Stimulated activated CD8-positive, alpha-beta memory T cell treated with anti-CD3 and anti-CD28 coated beads, Interleukin-4, amount 100 ng/mL, for 24 hours (primary cell): Measurements from ENCODE around the gene RGS5.
"Not testable (repeated sequence)": the region's sequence is repeated elsewhere in the genome, so short reads cannot be mapped to it uniquely, and the experiment has no call there.

Experiments used
- DNase-seq: peaks from one replicate; pipeline ENCODE4 v3.0.0-alpha.2; 2020; ENCODE audit warnings: low read depth

RGS5 gene, protein sequence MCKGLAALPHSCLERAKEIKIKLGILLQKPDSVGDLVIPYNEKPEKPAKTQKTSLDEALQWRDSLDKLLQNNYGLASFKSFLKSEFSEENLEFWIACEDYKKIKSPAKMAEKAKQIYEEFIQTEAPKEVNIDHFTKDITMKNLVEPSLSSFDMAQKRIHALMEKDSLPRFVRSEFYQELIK

DNA sequence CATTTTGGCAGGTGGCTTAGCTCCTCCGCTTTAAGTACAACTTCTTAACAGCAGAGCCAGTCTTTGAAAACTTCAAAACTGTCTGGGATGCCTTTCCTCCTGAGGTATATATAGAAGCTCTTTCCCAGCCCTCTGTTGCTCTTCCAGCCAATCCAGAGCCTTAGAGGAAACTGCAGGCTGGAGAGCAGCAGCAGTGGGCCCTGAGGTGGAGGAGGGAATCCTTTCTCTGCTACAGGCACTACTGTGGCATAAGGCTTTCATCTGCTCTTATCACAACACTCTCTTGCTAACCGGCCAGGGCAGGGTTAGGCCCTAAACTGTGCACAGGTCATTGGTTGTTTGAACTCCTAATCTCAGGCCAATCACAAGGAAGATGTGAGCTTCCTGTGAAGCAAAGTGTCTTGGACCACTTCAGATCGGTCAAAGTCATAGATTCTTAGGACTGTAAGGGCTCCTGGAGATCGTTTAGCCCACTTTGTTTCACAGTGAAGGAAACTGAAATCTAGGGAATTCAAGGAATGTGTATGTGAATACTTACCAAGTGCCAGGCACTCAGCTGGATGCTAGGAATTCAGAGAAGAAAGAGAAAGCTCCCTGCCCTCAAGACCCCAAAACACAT, at the start of gene RGS5:
Gene RGS5 (minus strand): TSS at position 84 of the 619 bp plus-strand sequence. CDS start 81 bp downstream, at position 3.
- no peak for DNase-seq

DNA sequence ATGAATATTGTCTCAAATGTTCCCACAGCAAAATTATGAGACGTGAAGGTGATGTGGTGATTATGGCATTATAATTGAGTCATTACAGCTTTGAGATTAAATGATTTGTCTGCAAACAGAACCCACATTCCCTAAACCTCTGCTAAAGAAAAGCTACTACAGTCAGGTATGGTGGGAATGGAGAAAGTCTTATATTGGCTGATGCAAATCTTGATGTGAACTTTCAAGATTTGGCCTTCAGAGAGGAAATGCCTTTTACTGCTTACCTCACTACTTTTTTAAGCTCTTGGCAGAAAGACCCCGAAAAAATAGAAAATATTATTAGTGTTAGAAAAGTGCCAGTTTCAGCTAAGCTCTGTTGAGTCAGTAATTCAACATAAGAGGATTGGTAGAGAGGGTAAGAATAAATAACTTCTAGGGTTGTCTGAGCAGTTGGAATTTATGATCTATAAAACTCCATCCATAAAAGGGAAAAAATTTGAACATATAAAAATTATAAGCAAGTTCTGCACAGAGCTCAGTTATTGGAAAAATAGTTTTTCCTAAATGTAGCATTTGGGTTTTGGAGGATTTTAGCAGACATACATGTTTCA, 47.8 kb upstream of the RGS5 start:
- DNase-seq = no peak

DNA sequence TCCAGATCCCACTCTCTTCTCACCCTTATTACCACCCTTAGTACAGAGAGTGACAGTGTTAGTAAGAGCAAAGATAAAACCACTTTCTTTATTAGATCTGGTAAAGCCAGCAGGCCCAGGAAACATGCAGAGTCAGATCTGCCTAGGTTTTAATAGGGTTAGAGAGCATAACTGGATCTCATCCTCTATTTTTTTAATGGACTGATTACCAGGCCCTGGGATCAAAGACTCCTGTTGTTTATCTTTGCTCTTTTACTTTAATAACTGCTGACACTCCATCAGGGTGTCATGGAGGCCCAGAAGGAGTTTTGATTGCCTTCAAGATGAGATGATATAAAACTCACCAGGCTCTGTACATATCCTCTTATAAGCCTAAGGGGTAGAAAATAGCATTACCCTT, 45.3 kb upstream of the RGS5 start:
- DNase-seq = no peak

- DNase-seq = not testable (repeated sequence)
Measured at GRCh38 chr1:163244648-163245047, 41.9 kb upstream of the RGS5 start.

GRCh38 chr1:163241746-163242145, 39.0 kb upstream of the RGS5 start:
- no peak for DNase-seq

DNA sequence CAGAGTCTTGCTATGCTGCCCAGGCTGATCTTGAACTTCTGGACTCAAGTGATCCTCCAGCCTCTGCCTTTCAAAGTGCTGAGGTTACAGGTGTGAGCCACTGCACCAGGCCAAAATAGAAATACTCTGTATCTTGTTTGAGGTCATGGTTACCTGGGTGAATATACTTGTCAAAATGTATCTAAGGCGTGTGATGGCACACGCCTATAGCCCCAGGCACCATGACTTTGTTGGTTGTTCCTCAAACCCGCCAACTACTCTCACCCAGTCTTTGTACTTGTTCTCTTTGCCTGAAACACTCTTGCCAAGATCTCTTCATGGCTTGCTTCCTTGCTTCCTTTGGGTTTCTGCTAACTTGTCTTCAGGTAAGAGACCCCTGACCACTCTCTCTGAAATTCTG, 38.0 kb upstream of the RGS5 start:
- no peak for DNase-seq

DNA sequence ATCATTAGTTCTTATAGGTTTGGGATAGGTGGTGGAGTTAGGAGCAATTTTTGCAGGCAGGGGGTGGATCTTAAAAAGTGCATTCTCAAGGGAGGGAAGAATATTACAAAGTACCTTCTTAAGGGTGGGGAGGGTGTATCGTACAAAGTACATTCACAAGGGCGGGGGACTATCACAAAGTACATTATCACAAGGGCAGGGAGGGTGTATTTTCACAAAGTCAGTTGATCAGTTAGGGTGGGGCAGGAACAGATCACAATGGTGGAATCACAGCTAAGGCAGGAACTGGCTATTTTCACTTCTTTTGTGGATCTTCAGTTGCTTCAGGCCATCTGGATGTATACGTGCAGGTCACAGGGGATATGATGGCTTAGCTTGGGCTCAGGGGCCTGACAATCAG, 30.9 kb upstream of the RGS5 start:
- not testable (repeated sequence) for DNase-seq

GRCh38 chr1:163231385-163231784, 28.7 kb upstream of the RGS5 start:
- no peak for DNase-seq

DNA sequence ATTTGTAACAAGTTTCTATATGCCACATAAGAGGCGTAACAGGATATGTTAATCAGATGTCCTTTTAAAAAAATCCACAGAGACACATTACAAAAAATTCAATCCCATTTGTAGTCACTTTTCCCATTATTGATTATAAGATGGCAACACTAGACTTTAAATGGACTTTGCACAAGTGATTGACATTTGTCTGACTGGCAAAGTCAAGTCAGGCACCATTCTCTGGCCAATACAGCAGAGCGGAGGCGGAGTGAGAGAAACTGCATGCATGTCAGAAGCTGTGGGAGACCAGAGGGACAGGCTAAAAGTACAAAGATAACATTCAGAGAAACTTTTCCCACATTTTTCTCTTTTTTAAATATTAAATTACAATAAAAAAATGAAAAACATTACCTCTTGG, 28.1 kb upstream of the RGS5 start:
- no peak for DNase-seq

DNA sequence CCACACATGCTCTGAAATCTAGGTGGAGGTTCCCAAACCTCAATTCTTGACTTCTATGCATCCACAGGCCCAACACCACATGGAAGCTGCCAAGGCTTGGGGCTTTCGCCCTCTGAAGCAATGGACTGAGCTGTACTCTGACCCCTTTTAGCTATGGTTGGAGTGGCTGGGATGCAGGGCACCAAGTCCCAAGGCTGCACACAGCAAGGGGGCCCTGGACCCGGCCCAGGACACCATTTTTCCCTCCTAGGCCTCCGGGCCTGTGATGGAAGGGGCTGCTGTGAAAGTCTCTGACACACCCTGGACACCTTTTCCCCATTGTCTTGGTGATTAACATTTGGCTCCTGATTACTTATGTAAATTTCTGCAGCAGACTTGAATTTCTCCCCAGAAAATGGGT, 25.6 kb upstream of the RGS5 start:
- not testable (repeated sequence) for DNase-seq

- DNase-seq = no peak
Measured at GRCh38 chr1:163227126-163227525, 24.4 kb upstream of the RGS5 start.

DNA sequence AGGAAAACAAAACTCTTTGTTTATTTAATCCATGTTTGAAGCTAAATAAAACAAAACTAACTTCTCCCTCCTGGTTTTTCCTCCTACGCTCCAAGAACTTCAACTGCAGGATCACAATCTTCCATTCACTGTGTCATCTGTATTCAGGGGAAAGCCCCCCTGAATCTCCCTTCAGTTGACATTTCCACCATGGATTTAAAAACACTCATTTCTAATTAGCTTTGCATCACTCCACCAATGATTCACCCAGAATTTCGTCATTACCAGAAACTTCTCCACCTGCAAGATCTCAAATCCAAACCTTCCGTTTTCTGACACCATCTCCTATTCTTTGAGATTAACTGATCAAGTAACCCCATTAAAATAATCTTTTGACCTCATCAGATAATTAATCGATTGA, 10.9 kb upstream of the RGS5 start:
- no peak for DNase-seq

GRCh38 chr1:163211667-163212066, 9.0 kb upstream of the RGS5 start:
- no peak for DNase-seq

DNA sequence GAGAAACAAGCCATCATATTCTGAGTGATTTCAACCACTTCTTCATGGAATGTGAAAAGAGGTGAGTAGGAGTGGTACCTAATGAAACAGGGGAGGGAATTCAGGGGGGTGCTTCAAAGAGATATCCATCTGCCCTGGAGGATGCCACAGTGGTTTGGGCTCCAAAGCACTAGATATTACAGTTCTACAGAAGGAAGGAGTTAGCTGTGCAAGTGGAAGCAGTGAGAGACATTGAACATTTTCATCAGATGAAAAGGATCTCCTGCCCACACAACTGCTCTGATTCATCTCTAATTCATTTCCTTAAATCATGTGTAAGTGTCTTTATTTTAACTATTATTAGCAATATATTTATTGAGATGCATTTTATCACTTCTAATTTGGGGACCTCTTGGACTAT, 2.8 kb upstream of the RGS5 start:
- DNase-seq = no peak

GRCh38 chr1:163203561-163203960, 845 bp upstream of the RGS5 start:
- no peak for DNase-seq

DNA sequence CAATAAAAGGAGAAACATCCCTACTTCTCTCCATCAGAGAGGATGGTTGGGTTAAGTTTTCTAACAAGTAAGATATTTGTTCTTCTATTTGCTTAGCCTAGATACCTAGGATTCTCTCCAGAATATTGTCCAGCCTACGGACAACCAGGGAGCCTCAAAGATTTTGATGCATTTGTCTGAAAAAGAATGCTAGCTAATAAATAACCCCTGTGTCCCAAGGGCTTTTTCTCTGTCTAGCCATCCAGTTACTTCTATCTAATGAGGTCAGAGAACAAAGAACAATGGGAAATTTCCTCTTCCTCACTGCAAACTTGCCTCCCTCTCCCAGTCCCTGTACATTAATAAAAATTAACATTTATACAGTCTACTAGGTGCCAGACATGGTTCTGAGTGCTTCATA, 810 bp downstream of the RGS5 start:
- DNase-seq = no peak

DNA sequence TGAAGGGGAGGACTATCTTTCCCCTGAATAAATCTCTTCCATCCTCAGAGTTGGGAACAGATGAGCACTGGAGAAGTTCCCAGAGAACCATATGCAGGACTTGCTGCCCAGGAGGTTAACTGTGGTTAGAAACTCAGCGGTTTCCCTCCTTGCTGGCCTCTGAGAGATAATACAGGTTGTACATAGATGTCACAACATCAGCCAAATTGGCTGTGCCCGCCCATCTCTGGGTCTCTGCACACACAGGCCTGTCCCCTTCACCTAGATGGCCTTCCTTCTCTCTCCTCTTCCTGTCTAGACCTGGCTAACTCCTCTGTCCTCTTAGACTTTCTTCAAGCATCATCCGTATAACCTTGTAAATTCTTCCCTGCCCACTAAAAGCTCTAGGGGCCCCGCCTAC, 5.7 kb downstream of the RGS5 start:
- DNase-seq = no peak

- DNase-seq = no peak
Measured at GRCh38 chr1:163196449-163196787, 6.3 kb downstream of the RGS5 start.

DNA sequence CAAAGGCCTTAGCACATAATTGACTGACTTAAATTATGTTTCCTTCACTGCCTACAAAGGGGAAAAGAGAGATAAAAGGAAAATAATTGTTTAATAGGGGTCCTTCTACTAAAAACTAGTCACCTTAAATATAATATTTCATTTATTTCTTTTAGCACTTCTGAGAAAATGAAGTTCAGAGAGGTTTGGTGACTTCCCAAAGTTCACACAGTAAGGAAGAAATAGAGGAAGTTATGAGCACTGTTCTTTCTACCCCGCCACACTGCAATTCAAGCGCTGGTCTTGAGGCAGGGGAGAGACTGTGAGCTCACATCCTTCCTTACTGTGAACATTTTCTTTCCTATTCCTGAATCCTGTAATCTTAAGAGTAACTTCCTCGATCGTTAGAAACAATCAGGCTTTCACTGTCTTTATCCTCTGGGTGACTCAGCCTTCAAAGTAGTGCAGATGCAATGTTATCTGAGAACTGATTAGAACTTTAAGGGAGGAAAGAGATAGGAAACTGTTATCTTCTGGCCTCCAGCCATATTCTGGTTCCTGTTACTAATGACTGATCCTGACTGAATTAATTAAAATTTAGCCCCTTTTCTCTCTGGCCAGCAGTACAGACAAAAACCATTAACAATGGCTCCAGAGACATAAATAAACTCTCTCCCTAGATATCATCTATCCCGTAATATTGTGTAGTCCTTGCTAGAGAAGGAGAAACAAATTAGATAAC, 6.8 kb downstream of the RGS5 start:
- DNase-seq = no peak

DNA sequence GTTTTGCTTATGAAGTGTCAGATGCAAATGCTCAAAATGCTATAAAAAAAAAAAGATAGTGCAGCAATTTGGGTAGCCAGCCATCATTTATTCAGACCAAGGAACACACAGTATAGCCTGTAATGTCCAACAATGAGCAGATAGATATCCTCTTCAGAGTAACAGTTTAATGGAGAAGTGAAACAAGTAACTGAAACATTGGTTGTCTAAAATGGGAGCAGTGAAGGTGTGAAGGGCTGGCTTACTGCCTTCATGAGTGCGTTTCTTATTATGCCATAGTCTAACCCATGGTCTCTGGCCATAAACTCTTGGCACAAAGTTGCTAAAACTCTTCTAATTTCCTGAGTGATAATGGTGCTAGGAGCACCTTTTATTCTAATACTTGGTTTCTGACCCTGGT, 11.4 kb downstream of the RGS5 start:
- no peak for DNase-seq

DNA sequence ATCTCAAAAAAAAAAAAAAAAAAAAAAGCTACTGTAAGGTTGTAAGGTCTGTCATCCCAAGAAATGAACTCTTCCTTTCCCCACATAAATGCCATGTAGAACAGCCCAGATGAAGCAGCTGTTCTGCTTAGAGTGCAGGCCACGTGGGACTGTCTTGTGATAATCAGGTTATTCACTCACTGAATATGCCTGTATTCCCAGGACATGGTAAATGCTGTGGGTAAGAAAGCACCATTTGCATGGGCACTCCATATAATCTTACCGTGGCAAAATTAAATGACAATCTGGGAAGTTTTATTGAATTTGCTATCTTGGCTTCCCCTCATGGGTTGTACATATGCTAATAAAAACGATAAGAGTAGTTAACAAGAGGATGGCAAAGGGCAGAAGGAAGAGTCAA, 13.8 kb downstream of the RGS5 start:
- no peak for DNase-seq

GRCh38 chr1:163187849-163188248, 14.9 kb downstream of the RGS5 start:
- DNase-seq = no peak

DNA sequence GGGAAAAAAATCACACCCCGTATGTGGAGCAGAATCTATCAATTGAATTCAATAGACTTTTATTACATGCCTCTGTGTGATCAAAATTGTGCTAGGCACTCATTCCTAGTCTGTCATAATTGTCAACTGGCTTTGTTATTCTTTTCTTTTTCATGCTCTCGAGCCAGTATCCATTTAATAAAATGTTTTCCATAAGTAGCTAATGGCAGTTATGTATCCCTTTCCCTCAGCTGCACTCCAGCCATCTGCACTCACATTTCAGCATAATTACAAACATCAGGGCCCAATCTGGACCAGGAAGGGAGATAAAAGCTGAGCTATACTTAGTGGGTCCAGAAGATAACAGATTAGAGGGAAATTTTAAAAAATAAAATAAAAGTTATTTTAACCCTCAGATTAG, 15.9 kb downstream of the RGS5 start:
- DNase-seq = no peak
